GM23338 (cell line): ENCODE measurements around the gene SFMBT2. TPM values are rescaled to one million over a fixed set of nuclear protein-coding genes. Genes with fewer than 3 reads are reported as not detected.

ENCODE experiments used
- ATAC-seq: fragments of 200-7000 bp; cut with Tn5 transposase; 3 replicates; pipeline ENCODE4 v1.9.1; 2020
- DNase-seq: peaks from one replicate; pipeline ENCODE4 v3.0.0-alpha.2; 2015; ENCODE audit warnings: low spot score
- H2AFZ ChIP-seq: fragments of 200-600 bp; sonication (generic); 2 replicates; pipeline ENCODE4 v1.8.0; 2016; ENCODE audit warnings: antibody characterized with exemption, mild to moderate bottlenecking, moderate library complexity
- H3F3A ChIP-seq: fragments of 200-600 bp; sonication (generic); replicated peaks from 2 replicates; pipeline ENCODE4 v1.8.0; 2017; ENCODE audit warnings: antibody characterized with exemption, mixed run types, low read depth
- H3K27ac ChIP-seq: fragments of 200-600 bp; sonication (generic); 2 replicates; pipeline ENCODE4 v1.6.1; 2016; ENCODE audit warnings: low read depth
- H3K27me3 ChIP-seq: fragments of 200-600 bp; sonication (generic); 2 replicates; pipeline ENCODE4 v1.8.0; 2016; ENCODE audit warnings: mild to moderate bottlenecking, mixed run types, moderate library complexity; ENCODE audit not compliant: insufficient read depth
- H3K36me3 ChIP-seq: fragments of 200-600 bp; sonication (generic); 2 replicates; pipeline ENCODE4 v1.8.0; 2016; ENCODE audit warnings: mild to moderate bottlenecking; ENCODE audit not compliant: insufficient read depth
- H3K4me1 ChIP-seq: fragments of 200-600 bp; sonication (generic); 2 replicates; pipeline ENCODE4 v1.8.0; 2016; ENCODE audit warnings: mild to moderate bottlenecking, moderate library complexity; ENCODE audit not compliant: insufficient read depth
- H3K4me2 ChIP-seq: fragments of 200-600 bp; sonication (generic); 2 replicates; pipeline ENCODE4 v1.7.1; 2017; ENCODE audit warnings: mixed run types
- H3K4me3 ChIP-seq: fragments of 200-600 bp; sonication (generic); 2 replicates; pipeline ENCODE4 v1.6.1; 2016; ENCODE audit warnings: mixed run types
- H3K79me2 ChIP-seq: fragments of 200-600 bp; sonication (generic); replicated peaks from 2 replicates; pipeline ENCODE4 v1.8.0; 2017; ENCODE audit warnings: mild to moderate bottlenecking; ENCODE audit not compliant: insufficient read depth
- H3K9me2 ChIP-seq: fragments of 200-600 bp; sonication (generic); 2 replicates; pipeline ENCODE4 v1.8.0; 2017; ENCODE audit not compliant: insufficient read depth
- H4K20me1 ChIP-seq: fragments of 200-600 bp; sonication (generic); replicated peaks from 2 replicates; pipeline ENCODE4 v1.8.0; 2017; ENCODE audit warnings: mild to moderate bottlenecking; ENCODE audit not compliant: insufficient read depth
- H3K27ac Mint-ChIP-seq: 2 replicates; pipeline ENCODE4 v1.8.0; 2020; ENCODE audit warnings: inconsistent platforms, mild to moderate bottlenecking, moderate library complexity, mixed read lengths
- H3K27me3 Mint-ChIP-seq: 3 replicates; pipeline ENCODE4 v1.8.0; 2022; ENCODE audit warnings: low read depth, mild to moderate bottlenecking, moderate library complexity, mixed read lengths, inconsistent platforms; ENCODE audit not compliant: insufficient read depth, poor library complexity
- H3K36me3 Mint-ChIP-seq: 3 replicates; pipeline ENCODE4 v1.8.0; 2021; ENCODE audit warnings: low read depth, mild to moderate bottlenecking, inconsistent platforms, moderate library complexity, mixed read lengths
- H3K4me1 Mint-ChIP-seq: 3 replicates; pipeline ENCODE4 v1.8.0; 2020; ENCODE audit warnings: mild to moderate bottlenecking, inconsistent platforms, mixed read lengths
- H3K4me3 Mint-ChIP-seq: 3 replicates; pipeline ENCODE4 v1.8.0; 2021; ENCODE audit warnings: moderate library complexity, mild to moderate bottlenecking, inconsistent platforms, mixed read lengths
- H3K9me3 Mint-ChIP-seq: 3 replicates; pipeline ENCODE4 v1.8.0; 2020; ENCODE audit warnings: moderate library complexity, mild to moderate bottlenecking, inconsistent platforms, mixed read lengths
- CTCF ChIP-seq, 2 experiments: fragments of 200-600 bp in 1 of 2; sonication (generic) in 1 of 2; conservative IDR thresholded peaks; 2 replicates each; pipeline versions ENCODE4 v1.5.1 to v1.6.1; 2016 to 2017; ENCODE audit warnings: antibody characterized with exemption in 2 of 2, low read depth in 2 of 2, mild to moderate bottlenecking in 2 of 2, moderate library complexity in 1 of 2
- ETS1 ChIP-seq: IDR thresholded peaks from 2 replicates; pipeline ENCODE4 v1.6.1; 2016; ENCODE audit warnings: antibody characterized with exemption
- JUNB ChIP-seq: IDR thresholded peaks from one replicate; pipeline ENCODE4 v1.6.1; 2016; ENCODE audit warnings: antibody characterized with exemption; ENCODE audit not compliant: unreplicated experiment
- STAT1 ChIP-seq: IDR thresholded peaks from one replicate; pipeline ENCODE4 v1.6.1; 2016; ENCODE audit warnings: antibody characterized with exemption; ENCODE audit not compliant: unreplicated experiment
- ZNF331 ChIP-seq: fragments of 250-450 bp; sonication (Bioruptor Pico); IDR thresholded peaks from 2 replicates; pipeline ENCODE4 v1.5.0; 2020; ENCODE audit warnings: low read depth, mild to moderate bottlenecking, moderate library complexity
- ZNF462 ChIP-seq: fragments of 250-450 bp; sonication (Bioruptor Pico); IDR thresholded peaks from 2 replicates; pipeline ENCODE4 v1.5.0; 2020; ENCODE audit warnings: mild to moderate bottlenecking, moderate library complexity
- polyA plus RNA-seq: library from polyadenylated mRNA; unstranded; fragments of >200 nt; fragmentation: Nextera tagmentation; extraction: Ambion mirVana; gene quantifications from 2 replicates; pipeline ENCODE4 v1.2.1, GENCODE V29; 2016
- total RNA-seq: library from RNA; depleted of rRNA; stranded (reverse); fragments of >200 nt; shearing (Covaris generic); gene quantifications from 2 replicates; pipeline ENCODE4 v1.2.3, GENCODE V29; 2014

SFMBT2 gene
- total and polyA plus RNA-seq, 2 experiments from 2014 or later = 2.7 to 6.7 TPM

- H3K4me1 ChIP-seq = peaks cover 26% of the 10 kb centered on the region
- ATAC-seq = peak; percentile 79
- H3F3A ChIP-seq = 0 out of 2 replicates have a peak, but pooled peaks cover 4% of the 10 kb centered on the region
- no peaks in the 10 kb centered on the region for H3K36me3 Mint-ChIP-seq
- peaks cover 33% of the 10 kb centered on the region for H3K4me1 Mint-ChIP-seq
- peaks cover 20% of the 10 kb centered on the region for H3K27me3 Mint-ChIP-seq
- peak; percentile 44 for DNase-seq
- 0 out of 2 replicates have a peak overlapping the region, but pooled peaks have one; percentile 36 for H3K27ac ChIP-seq
- peaks cover 13% of the 10 kb centered on the region for H3K27me3 ChIP-seq
- H4K20me1 ChIP-seq = no peaks in the 10 kb centered on the region
- H3K4me3 Mint-ChIP-seq = peak overlapping the region; percentile 42
- H3K4me3 ChIP-seq = peak overlapping the region; percentile 11; the same call in 1 of the 2 replicates
- no peak overlapping the region for H2AFZ ChIP-seq
- 0 out of 2 replicates have a peak, but pooled peaks have one; percentile 59 for TF ChIP-seq ZNF462
- TF ChIP-seq ZNF331 = no peak
- no peak for TF ChIP-seq JUNB
- TF ChIP-seq ETS1 = no peak
- no peak for TF ChIP-seq STAT1
- no peak for TF ChIP-seq CTCF (conservative IDR thresholded peaks at IDR 0.05; ENCODE audit: low read depth in 2 of 2)
- no peaks in the 10 kb centered on the region for H3K36me3 ChIP-seq
- H3K27ac Mint-ChIP-seq = no peak overlapping the region
- H3K4me2 ChIP-seq = peak overlapping the region; percentile 61
- no peaks in the 10 kb centered on the region for H3K9me3 Mint-ChIP-seq
- H3K79me2 ChIP-seq = no peaks in the 10 kb centered on the region
- no peaks in the 10 kb centered on the region for H3K9me2 ChIP-seq
These were observed 12.7 kb upstream of the SFMBT2 start for GRCh38 chr10:7423521-7423920.
